Mesothelial cell of epicardium (in vitro differentiated cells): ENCODE data around the gene GRIA1. TPM values are rescaled to one million over a fixed set of nuclear protein-coding genes. Genes with fewer than 3 reads are reported as not detected.

ENCODE experiments used
- DNase-seq, 2 experiments: peaks; one replicate each; pipeline ENCODE4 v3.0.0; 2021; ENCODE audit warnings: low spot score in 2 of 2; ENCODE audit not compliant: unreplicated experiment in 2 of 2
- H3K27ac Mint-ChIP-seq: 2 replicates; pipeline ENCODE4 v1.8.0; 2021; ENCODE audit warnings: mixed read lengths
- H3K27me3 Mint-ChIP-seq: 2 replicates; pipeline ENCODE4 v1.8.0; 2021; ENCODE audit warnings: low read depth, mixed read lengths
- H3K36me3 Mint-ChIP-seq: 2 replicates; pipeline ENCODE4 v1.8.0; 2021; ENCODE audit warnings: mixed read lengths
- H3K4me1 Mint-ChIP-seq: 2 replicates; pipeline ENCODE4 v1.8.0; 2021; ENCODE audit warnings: mixed read lengths
- H3K4me3 Mint-ChIP-seq: 2 replicates; pipeline ENCODE4 v1.8.0; 2021; ENCODE audit warnings: mild to moderate bottlenecking, moderate library complexity, mixed read lengths
- H3K9me3 Mint-ChIP-seq: 2 replicates; pipeline ENCODE4 v1.8.0; 2021; ENCODE audit warnings: mixed read lengths
- CTCF ChIP-seq: fragments of 200-600 bp; sonication (generic); IDR thresholded peaks from one replicate; pipeline ENCODE4 v1.5.0; 2021; ENCODE audit warnings: antibody characterized with exemption; ENCODE audit not compliant: unreplicated experiment
- total RNA-seq: library from RNA; stranded (reverse); gene quantifications from 3 replicates; pipeline ENCODE4 v1.2.1, GENCODE V29; 2021

Gene GRIA1
- total RNA-seq, 1 donor from 2014 or later, result 1.3 TPM

- H3K4me1 Mint-ChIP-seq, result no peaks in the 10 kb centered on the region
- no peak for DNase-seq
- H3K27ac Mint-ChIP-seq, result no peak overlapping the region
- no peak for TF ChIP-seq CTCF
- H3K4me3 Mint-ChIP-seq, result no peak overlapping the region
- no peaks in the 10 kb centered on the region for H3K9me3 Mint-ChIP-seq
- no peaks in the 10 kb centered on the region for H3K36me3 Mint-ChIP-seq
- H3K27me3 Mint-ChIP-seq, result peaks cover 18% of the 10 kb centered on the region
These were observed 94.5 kb downstream of the GRIA1 start for GRCh38 chr5:153584960-153585359.

- no peaks in the 10 kb centered on the region for H3K4me1 Mint-ChIP-seq
- H3K4me3 Mint-ChIP-seq, result no peak overlapping the region
- DNase-seq, result no peak
- H3K27ac Mint-ChIP-seq, result no peak overlapping the region
- no peaks in the 10 kb centered on the region for H3K9me3 Mint-ChIP-seq
- no peaks in the 10 kb centered on the region for H3K36me3 Mint-ChIP-seq
- peaks cover 16% of the 10 kb centered on the region for H3K27me3 Mint-ChIP-seq
- no peak for TF ChIP-seq CTCF
These were observed 95.3 kb downstream of the GRIA1 start for GRCh38 chr5:153585622-153586277.

- H3K27ac Mint-ChIP-seq, result no peak overlapping the region
- H3K36me3 Mint-ChIP-seq, result no peaks in the 10 kb centered on the region
- no peaks in the 10 kb centered on the region for H3K4me1 Mint-ChIP-seq
- H3K27me3 Mint-ChIP-seq, result peaks cover 6% of the 10 kb centered on the region
- H3K9me3 Mint-ChIP-seq, result no peaks in the 10 kb centered on the region
- TF ChIP-seq CTCF, result no peak
- DNase-seq, result no peak
- no peak overlapping the region for H3K4me3 Mint-ChIP-seq
These were observed 101.6 kb downstream of the GRIA1 start for GRCh38 chr5:153592081-153592480.

- Mint-ChIP-seq H3K27ac (no peak overlapping the region), H3K4me1 (no peaks in the 10 kb centered on the region), H3K27me3 (no peaks in the 10 kb centered on the region), H3K9me3 (no peaks in the 10 kb centered on the region), H3K36me3 (no peaks in the 10 kb centered on the region), H3K4me3 (no peak overlapping the region)
- TF ChIP-seq CTCF, result no peak
- no peak for DNase-seq
These were observed 104.3 kb downstream of the GRIA1 start for GRCh38 chr5:153594785-153595184.

GRCh38 chr5:153598099-153598498, 107.6 kb downstream of the GRIA1 start:
- no peaks in the 10 kb centered on the region for H3K36me3 Mint-ChIP-seq
- no peak overlapping the region for H3K27ac Mint-ChIP-seq
- no peaks in the 10 kb centered on the region for H3K4me1 Mint-ChIP-seq
- TF ChIP-seq CTCF, result no peak
- no peak for DNase-seq
- no peak overlapping the region for H3K4me3 Mint-ChIP-seq
- H3K27me3 Mint-ChIP-seq, result peaks cover 1% of the 10 kb centered on the region
- H3K9me3 Mint-ChIP-seq, result no peaks in the 10 kb centered on the region

- no peaks in the 10 kb centered on the region for H3K9me3 Mint-ChIP-seq
- no peak overlapping the region for H3K4me3 Mint-ChIP-seq
- TF ChIP-seq CTCF, result no peak
- no peaks in the 10 kb centered on the region for H3K36me3 Mint-ChIP-seq
- no peak for DNase-seq
- no peaks in the 10 kb centered on the region for H3K4me1 Mint-ChIP-seq
- H3K27ac Mint-ChIP-seq, result no peak overlapping the region
- peaks cover 1% of the 10 kb centered on the region for H3K27me3 Mint-ChIP-seq
These were observed 110.9 kb downstream of the GRIA1 start for GRCh38 chr5:153601377-153601776.
